Neuronal stem cell (in vitro differentiated cells): ENCODE data around the gene ADPGK.

Source experiments
- DNase-seq: peaks from one replicate; pipeline ENCODE4 v3.0.0-alpha.2; 2013; ENCODE audit warnings: low spot score
- H2AFZ ChIP-seq: one replicate; pipeline ENCODE4 v1.6.1; 2013; ENCODE audit warnings: mild to moderate bottlenecking, low read length, inconsistent platforms
- H2AK5ac ChIP-seq: 2 replicates; pipeline ENCODE4 v1.6.1; 2013; ENCODE audit warnings: low read depth, mild to moderate bottlenecking, inconsistent platforms, low read length, moderate library complexity, mixed read lengths
- H2BK120ac ChIP-seq: 2 replicates; pipeline ENCODE4 v1.6.1; 2013; ENCODE audit warnings: low read depth, mild to moderate bottlenecking, inconsistent platforms, low read length, moderate library complexity, mixed read lengths
- H2BK12ac ChIP-seq: one replicate; pipeline ENCODE4 v1.6.1; 2013; ENCODE audit warnings: low read length, inconsistent platforms
- H2BK15ac ChIP-seq: 2 replicates; pipeline ENCODE4 v1.6.1; 2013; ENCODE audit warnings: mild to moderate bottlenecking, low read length, inconsistent platforms, mixed read lengths
- H2BK5ac ChIP-seq: one replicate; pipeline ENCODE4 v1.6.1; 2013; ENCODE audit warnings: inconsistent platforms, mild to moderate bottlenecking, low read length, moderate library complexity
- H3K14ac ChIP-seq: one replicate; pipeline ENCODE4 v1.6.1; 2013; ENCODE audit warnings: low read length, inconsistent platforms
- H3K18ac ChIP-seq: 2 replicates; pipeline ENCODE4 v1.6.1; 2013; ENCODE audit warnings: low read length, inconsistent platforms
- H3K23ac ChIP-seq: 2 replicates; pipeline ENCODE4 v1.6.1; 2013; ENCODE audit warnings: low read depth, mild to moderate bottlenecking, mixed read lengths, low read length, inconsistent platforms; ENCODE audit not compliant: poor library complexity
- H3K27ac ChIP-seq: replicated peaks from 3 replicates; pipeline ENCODE4 v1.5.1; 2013; ENCODE audit warnings: low read length, inconsistent platforms
- H3K27me3 ChIP-seq, 3 experiments: 2 replicates each; pipeline ENCODE4 v1.6.1; 2013; ENCODE audit warnings: low read length in 3 of 3, mild to moderate bottlenecking in 2 of 3, inconsistent platforms in 1 of 3, low read depth in 1 of 3, mixed read lengths in 1 of 3, moderate library complexity in 1 of 3; ENCODE audit not compliant: control insufficient read depth in 3 of 3, insufficient read depth in 3 of 3
- H3K36me3 ChIP-seq, 2 donors: replicated peaks in 1 of 2; 2 replicates each; pipeline ENCODE4 v1.6.1; 2013; ENCODE audit warnings: low read length in 2 of 2; ENCODE audit not compliant: control insufficient read depth in 2 of 2, insufficient read depth in 2 of 2
- H3K4ac ChIP-seq: 2 replicates; pipeline ENCODE4 v1.6.1; 2013; ENCODE audit warnings: inconsistent platforms, mild to moderate bottlenecking, low read length, moderate library complexity
- H3K4me1 ChIP-seq, 2 donors: 1 replicate in 1 of 2; 2 replicates in 1 of 2; pipeline ENCODE4 v1.6.1; 2013; ENCODE audit warnings: low read length in 2 of 2, low read depth in 1 of 2; ENCODE audit not compliant: control insufficient read depth in 2 of 2, insufficient read depth in 1 of 2
- H3K4me2 ChIP-seq: one replicate; pipeline ENCODE4 v1.6.1; 2013; ENCODE audit warnings: mild to moderate bottlenecking, low read length, inconsistent platforms; ENCODE audit not compliant: insufficient read depth, poor library complexity, severe bottlenecking
- H3K4me3 ChIP-seq, 2 donors: 2 replicates each; pipeline ENCODE4 v1.5.1; 2013; ENCODE audit warnings: low read length in 2 of 2, mild to moderate bottlenecking in 2 of 2, inconsistent platforms in 1 of 2, moderate library complexity in 1 of 2
- H3K79me1 ChIP-seq: one replicate; pipeline ENCODE4 v1.6.1; 2013; ENCODE audit warnings: low read depth, mild to moderate bottlenecking, inconsistent platforms, low read length, moderate library complexity
- H3K9ac ChIP-seq: one replicate; pipeline ENCODE4 v1.6.1; 2013; ENCODE audit warnings: mild to moderate bottlenecking, low read depth, low read length, inconsistent platforms; ENCODE audit not compliant: poor library complexity
- H3K9me3 ChIP-seq, 2 donors: replicated peaks in 1 of 2; 2 replicates each; pipeline versions ENCODE3 to v1.6.1; 2013; ENCODE audit warnings: low read length in 2 of 2, mild to moderate bottlenecking in 2 of 2, inconsistent platforms in 1 of 2, low read depth in 1 of 2, mixed read lengths in 1 of 2, moderate library complexity in 1 of 2; ENCODE audit not compliant: control insufficient read depth in 2 of 2, insufficient read depth in 1 of 2
- H4K8ac ChIP-seq: one replicate; pipeline ENCODE4 v1.6.1; 2013; ENCODE audit warnings: low read depth, mild to moderate bottlenecking, inconsistent platforms, low read length, moderate library complexity
- H4K91ac ChIP-seq: one replicate; pipeline ENCODE4 v1.6.1; 2013; ENCODE audit warnings: low read length, low read depth, mild to moderate bottlenecking, inconsistent platforms; ENCODE audit not compliant: poor library complexity
- WGBS, 2 donors: extraction: QIAGEN DNeasy Blood & Tissue Kit; methylation state at CpG; one replicate each; pipeline ENCODE4 v1.1.7; 2013; ENCODE audit warnings: missing lambda C conversion rate in 2 of 2, mixed read lengths in 1 of 2; ENCODE audit not compliant: insufficient read length in 2 of 2, insufficient replicate concordance in 1 of 2; ENCODE audit errors: extremely low coverage in 2 of 2; 5-methylcytosine and 5-hydroxymethylcytosine counted together

ADPGK gene

DNA sequence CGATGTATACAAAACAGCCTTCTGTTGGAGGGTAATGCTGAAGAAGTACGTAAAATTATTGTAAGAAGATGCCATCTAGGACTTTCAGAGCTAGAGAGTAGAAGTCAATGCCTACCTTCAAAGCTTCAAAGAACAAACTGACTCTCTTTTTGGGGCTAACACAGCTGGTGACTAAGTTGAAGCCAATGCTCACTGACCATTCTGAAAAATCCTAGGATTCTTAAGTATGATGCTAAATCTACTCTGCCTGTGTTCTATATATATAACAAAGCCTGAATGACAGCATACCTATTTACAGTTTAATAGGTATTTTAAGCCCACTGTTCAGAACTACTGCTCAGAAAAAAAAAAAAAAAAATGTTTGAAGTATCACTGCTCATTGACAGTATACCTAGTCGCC lies 18.9 kb downstream of the ADPGK start:
- DNase-seq = no peak
- no peak overlapping the region for H3K27ac ChIP-seq
- no peaks in the 10 kb centered on the region for H3K79me1 ChIP-seq
- no peak overlapping the region for H3K4me2 ChIP-seq
- no peak overlapping the region for H2BK12ac ChIP-seq
- peaks cover 3 to 27% of the 10 kb centered on the region in 2 donors for H3K9me3 ChIP-seq
- no peak overlapping the region for H3K9ac ChIP-seq
- WGBS, 2 donors = no CpG with 5 or more reads among the region's 3 CpGs
- H3K4me1 ChIP-seq = no peaks in the 10 kb centered on the region
- no peak overlapping the region for H4K8ac ChIP-seq
- H3K23ac ChIP-seq = no peak overlapping the region
- no peaks in the 10 kb centered on the region for H3K27me3 ChIP-seq
- H2AFZ ChIP-seq = no peak overlapping the region
- H3K4me3 ChIP-seq = no peak overlapping the region
- no peak overlapping the region for H3K4ac ChIP-seq
- no peak overlapping the region for H2AK5ac ChIP-seq
- no peak overlapping the region for H4K91ac ChIP-seq
- H3K18ac ChIP-seq = no peak overlapping the region
- no peak overlapping the region for H2BK15ac ChIP-seq
- no peak overlapping the region for H2BK120ac ChIP-seq
- no peak overlapping the region for H3K14ac ChIP-seq
- H3K36me3 ChIP-seq = peaks cover 8 to 76% of the 10 kb centered on the region in 2 donors
- H2BK5ac ChIP-seq = no peak overlapping the region

DNA sequence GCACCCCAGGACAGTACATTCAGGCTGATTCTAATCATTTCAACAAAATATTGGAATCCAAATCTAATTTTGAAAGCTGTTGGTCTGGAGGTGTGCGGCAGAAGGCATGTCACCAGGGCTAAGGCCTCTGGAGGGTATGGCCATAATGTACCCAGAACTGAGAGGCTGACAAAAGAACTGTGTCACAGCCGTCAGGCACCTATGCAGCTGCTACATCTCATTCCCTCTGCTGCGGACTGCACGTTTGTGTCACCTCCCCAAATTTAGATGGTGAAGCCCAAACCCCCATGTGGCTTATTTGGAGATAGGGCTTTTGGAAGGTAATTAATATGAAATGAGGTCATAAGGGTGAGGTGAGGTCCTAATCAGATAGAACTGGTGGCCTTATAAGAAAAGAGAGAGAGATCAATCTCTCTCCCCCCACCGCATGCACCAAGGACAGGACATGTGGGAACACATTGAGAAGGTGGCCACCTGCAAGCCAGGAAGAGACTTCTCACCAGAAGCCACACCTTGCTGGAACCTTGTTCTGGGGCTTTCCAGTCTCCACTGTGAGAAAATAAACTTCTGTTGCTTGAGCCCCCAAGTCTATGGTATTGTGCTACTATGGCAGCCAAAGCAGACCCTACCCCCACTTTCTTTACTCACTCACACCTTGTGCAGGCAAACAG lies 22.8 kb downstream of the ADPGK start:
- H3K4me3 ChIP-seq = no peak overlapping the region
- no peak overlapping the region for H3K23ac ChIP-seq
- H2AFZ ChIP-seq = no peak overlapping the region
- no peak overlapping the region for H4K8ac ChIP-seq
- no CpG with 5 or more reads among the region's 5 CpGs for WGBS, 2 donors
- H3K4ac ChIP-seq = no peak overlapping the region
- no peaks in the 10 kb centered on the region for H3K79me1 ChIP-seq
- H3K9me3 ChIP-seq = no peaks in the 10 kb centered on the region
- no peak overlapping the region for H3K14ac ChIP-seq
- no peak for DNase-seq
- H2BK15ac ChIP-seq = no peak overlapping the region
- H3K36me3 ChIP-seq = peaks cover 12 to 73% of the 10 kb centered on the region in 2 donors
- no peak overlapping the region for H4K91ac ChIP-seq
- no peaks in the 10 kb centered on the region for H3K4me1 ChIP-seq
- H2BK5ac ChIP-seq = no peak overlapping the region
- no peak overlapping the region for H2BK12ac ChIP-seq
- H3K4me2 ChIP-seq = no peak overlapping the region
- no peaks in the 10 kb centered on the region for H3K27me3 ChIP-seq
- no peak overlapping the region for H2BK120ac ChIP-seq
- no peak overlapping the region for H2AK5ac ChIP-seq
- no peak overlapping the region for H3K18ac ChIP-seq
- H3K9ac ChIP-seq = no peak overlapping the region
- no peak overlapping the region for H3K27ac ChIP-seq

DNA sequence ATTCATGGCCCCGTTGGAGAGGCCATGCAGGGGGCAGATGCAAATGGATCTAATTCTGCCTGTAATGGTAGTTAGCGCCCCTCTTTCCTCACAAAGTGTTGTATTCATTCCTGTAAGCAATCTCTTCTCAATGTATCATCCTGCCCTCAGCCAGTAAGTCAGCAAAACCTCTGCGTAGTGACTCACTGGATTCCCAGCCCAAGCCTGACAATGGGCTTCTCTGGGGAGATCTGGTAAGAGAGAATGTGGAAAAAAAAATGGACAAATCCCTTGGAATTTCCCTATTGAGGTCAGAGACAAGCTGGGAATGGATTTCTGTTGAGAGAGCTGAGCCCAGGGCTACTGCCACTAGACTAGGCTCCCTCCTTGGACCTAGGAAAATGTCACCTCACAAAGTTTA lies 25.4 kb downstream of the ADPGK start:
- H4K91ac ChIP-seq = no peak overlapping the region
- DNase-seq = no peak
- no peak overlapping the region for H3K18ac ChIP-seq
- H2AFZ ChIP-seq = no peak overlapping the region
- H2BK12ac ChIP-seq = no peak overlapping the region
- WGBS, 2 donors = no CpG with 5 or more reads among the region's 3 CpGs
- H3K4me3 ChIP-seq = no peak overlapping the region
- no peaks in the 10 kb centered on the region for H3K4me1 ChIP-seq
- H3K4ac ChIP-seq = no peak overlapping the region
- H2BK5ac ChIP-seq = no peak overlapping the region
- H3K23ac ChIP-seq = no peak overlapping the region
- no peak overlapping the region for H3K27ac ChIP-seq
- no peaks in the 10 kb centered on the region for H3K9me3 ChIP-seq
- H3K27me3 ChIP-seq = no peaks in the 10 kb centered on the region
- no peak overlapping the region for H2BK120ac ChIP-seq
- peaks cover 16 to 82% of the 10 kb centered on the region in 2 donors for H3K36me3 ChIP-seq
- H4K8ac ChIP-seq = no peak overlapping the region
- H2BK15ac ChIP-seq = no peak overlapping the region
- H3K4me2 ChIP-seq = no peak overlapping the region
- H2AK5ac ChIP-seq = no peak overlapping the region
- H3K79me1 ChIP-seq = no peaks in the 10 kb centered on the region
- no peak overlapping the region for H3K14ac ChIP-seq
- no peak overlapping the region for H3K9ac ChIP-seq

DNA sequence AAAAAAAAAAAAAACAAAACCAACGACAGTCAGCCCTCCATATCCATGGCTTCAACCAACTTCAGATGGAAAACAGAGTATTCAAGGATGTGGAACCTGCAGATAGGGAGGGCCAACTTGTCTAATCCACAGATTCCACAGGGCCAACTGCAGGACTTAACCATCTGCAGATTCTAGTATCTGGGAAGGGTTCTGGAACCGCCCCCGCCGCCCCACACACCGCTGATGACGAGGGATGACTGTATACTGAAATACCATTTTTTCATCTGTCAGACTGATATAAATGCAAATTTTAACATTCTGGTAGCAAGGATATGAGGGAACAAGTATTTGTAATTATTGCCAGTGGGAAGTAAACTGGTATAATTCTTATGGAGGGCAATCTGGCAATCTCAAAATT lies 29.5 kb downstream of the ADPGK start:
- H3K9me3 ChIP-seq = no peaks in the 10 kb centered on the region

More for the DNA sequence above, 29.5 kb downstream of the ADPGK start:
- no peak overlapping the region for H2AFZ ChIP-seq
- H4K8ac ChIP-seq = no peak overlapping the region
- no peak for DNase-seq
- H3K27me3 ChIP-seq = no peaks in the 10 kb centered on the region
- no peaks in the 10 kb centered on the region for H3K4me1 ChIP-seq
- H3K9ac ChIP-seq = no peak overlapping the region
- H4K91ac ChIP-seq = no peak overlapping the region
- H2BK120ac ChIP-seq = no peak overlapping the region
- H3K4me2 ChIP-seq = no peak overlapping the region
- H2BK15ac ChIP-seq = no peak overlapping the region
- WGBS, 2 donors = no CpG with 5 or more reads among the region's 6 CpGs
- H3K4ac ChIP-seq = no peak overlapping the region
- no peak overlapping the region for H3K27ac ChIP-seq
- no peak overlapping the region for H3K14ac ChIP-seq
- H3K18ac ChIP-seq = no peak overlapping the region
- H2BK5ac ChIP-seq = no peak overlapping the region
- H2BK12ac ChIP-seq = no peak overlapping the region
- no peak overlapping the region for H2AK5ac ChIP-seq
- no peaks in the 10 kb centered on the region for H3K79me1 ChIP-seq
- H3K23ac ChIP-seq = no peak overlapping the region
- no peak overlapping the region for H3K4me3 ChIP-seq
- peaks cover 16 to 79% of the 10 kb centered on the region in 2 donors for H3K36me3 ChIP-seq
